Esophagus squamous epithelium (tissue), 5 donors: ENCODE results near the gene THAP3. TPM values are rescaled to one million over a fixed set of nuclear protein-coding genes. Genes with fewer than 3 reads are reported as not detected.

Experiments
- DNase-seq: peaks from one replicate; lab custom pipeline; 2025; lab: John Stamatoyannopoulos, UW
- H3K27ac ChIP-seq, 4 donors: fragments of 200-600 bp; sonication (generic); one replicate each; pipeline ENCODE4 v1.5.1; 2016 to 2019; ENCODE audit warnings: mild to moderate bottlenecking in 1 of 4
- H3K27me3 ChIP-seq, 4 donors: fragments of 200-600 bp; sonication (generic); 1 replicate in 3 of 4; 2 replicates in 1 of 4; pipeline versions ENCODE4 v1.5.1 to v1.6.0; 2017 to 2021; ENCODE audit warnings: antibody characterized with exemption in 1 of 4
- H3K36me3 ChIP-seq, 3 donors: fragments of 200-600 bp; sonication (generic); one replicate each; pipeline ENCODE4 v1.5.1; 2016 to 2019
- H3K4me1 ChIP-seq, 3 donors: fragments of 200-600 bp; sonication (generic); one replicate each; pipeline ENCODE4 v1.5.1; 2017 to 2019
- H3K4me3 ChIP-seq, 4 donors: fragments of 200-600 bp; sonication (generic); 1 replicate in 3 of 4; 2 replicates in 1 of 4; pipeline ENCODE4 v1.5.1; 2016 to 2019; ENCODE audit warnings: mild to moderate bottlenecking in 2 of 4, moderate library complexity in 1 of 4
- H3K9me3 ChIP-seq, 3 donors: fragments of 200-600 bp; sonication (generic); one replicate each; pipeline ENCODE4 v1.5.1; 2016 to 2019
- CTCF ChIP-seq, 6 experiments: fragments of 450-650 bp in 4 of 6; fragments of 200-600 bp in 2 of 6; sonication (generic) in 2 of 6; IDR thresholded peaks; one replicate each; pipeline ENCODE4 v1.5.1; 2016 to 2019; ENCODE audit warnings: antibody characterized with exemption in 6 of 6, mild to moderate bottlenecking in 4 of 6, moderate library complexity in 4 of 6
- POLR2A ChIP-seq, 4 donors: fragments of 450-650 bp; IDR thresholded peaks; one replicate each; pipeline ENCODE4 v1.6.1; 2017; ENCODE audit warnings: antibody characterized with exemption in 4 of 4, mild to moderate bottlenecking in 4 of 4, moderate library complexity in 3 of 4
- WGBS, 2 donors: methylation state at CpG; one replicate each; pipeline ENCODE4 v1.1.5; 2018; 5-methylcytosine and 5-hydroxymethylcytosine counted together
- intact Hi-C: fragments of 100-400 bp; cut with DNase I; formaldehyde crosslinking; loops from one replicate; pipeline ENCODE4 v1.15.0; 2022
- total RNA-seq, 4 donors: library from RNA; depleted of rRNA; stranded (reverse); fragments of >200 nt; gene quantifications; one replicate each; pipeline ENCODE4 v1.1.0, GENCODE V29; 2016
- donor health status: DM: yes; HTN: yes; CAD: no.

The THAP3 gene
- total RNA-seq = 10 to 100 TPM in 3 of 4 donors, 1 to 10 TPM in 1; 4.8 to 17.1 (median 13.3) TPM

- DNase-seq = peak; percentile 47
- TF ChIP-seq CTCF (IDR thresholded peaks at IDR 0.05) (no peak), POLR2A (IDR thresholded peaks at IDR 0.05) (peak in 1 of 4 donors; percentile 40)
- peak within 1 kb of the TSS; percentile 85 to 95 (median 91) for H3K27ac ChIP-seq
- 0 to 5% methylated on average over 1 to 19 of the region's 73 CpGs for WGBS, 2 donors
- H3K4me1 ChIP-seq = peaks cover 11 to 36% (median 13%) of the 10 kb centered on the region in 3 donors
- peak within 1 kb of the TSS; percentile 66 to 95 (median 74) for H3K4me3 ChIP-seq
- H3K27me3 ChIP-seq = no peaks in the 10 kb centered on the region
- H3K36me3 ChIP-seq = peaks cover 7 to 76% (median 26%) of the 10 kb centered on the region in 3 donors
- intact Hi-C loops = loop anchor here (10.0 kb wide), 1 partner anchor 70 kb away; the partner anchor contains the start of genes NOL9 and TAS1R1
- H3K9me3 ChIP-seq = no peaks in the 10 kb centered on the region
Measured at GRCh38 chr1:6624710-6625583, at the start of gene THAP3. THAP3 (plus strand) TSS chr1:6624868; CDS start chr1:6625219, 351 bp downstream.

GRCh38 chr1:6577831-6578525 is 46.7 kb upstream of the THAP3 start:
- Histone ChIP-seq H3K4me1 (peaks cover 20 to 36% (median 27%) of the 10 kb centered on the region in 3 donors), H3K36me3 (peaks cover 0 to 10% (median 0%) of the 10 kb centered on the region in 3 donors), H3K27me3 (no peaks in the 10 kb centered on the region), H3K9me3 (no peaks in the 10 kb centered on the region), H3K27ac (no peak overlapping the region), H3K4me3 (no peak overlapping the region)
- TF ChIP-seq POLR2A (IDR thresholded peaks at IDR 0.05) (no peak), CTCF (IDR thresholded peaks at IDR 0.05) (no peak)
- WGBS, 2 donors = 76 to 83% methylated on average over 5 to 6 of the region's 6 CpGs
- DNase-seq = no peak
- intact Hi-C loops = no loop called here

- DNase-seq = no peak
- peaks cover 20 to 42% (median 27%) of the 10 kb centered on the region in 3 donors for H3K4me1 ChIP-seq
- peak overlapping the region in 2 of 4 donors; percentile 79 to 99 for H3K4me3 ChIP-seq
- H3K36me3 ChIP-seq = peaks cover 0 to 10% (median 0%) of the 10 kb centered on the region in 3 donors
- TF ChIP-seq POLR2A (IDR thresholded peaks at IDR 0.05) (no peak), CTCF (IDR thresholded peaks at IDR 0.05) (no peak)
- WGBS, 2 donors = 83 to 98% methylated on average over 7 to 8 of the region's 14 CpGs
- intact Hi-C loops = no loop called here
- H3K9me3 ChIP-seq = no peaks in the 10 kb centered on the region
- H3K27ac ChIP-seq = peak overlapping the region; percentile 96 to 99 (median 98)
- H3K27me3 ChIP-seq = no peaks in the 10 kb centered on the region
Measured at GRCh38 chr1:6578624-6579373, 45.9 kb upstream of the THAP3 start.

GRCh38 chr1:6579374-6580118 is 45.1 kb upstream of the THAP3 start, which contains the start of gene ZBTB48:
ZBTB48 (plus strand) TSS chr1:6579994; CDS start chr1:6580610, 616 bp downstream.
- peak; percentile 87 for DNase-seq
- TF ChIP-seq CTCF (IDR thresholded peaks at IDR 0.05) = no peak
- peak in 3 of 4 donors; percentile 90 to 98 (median 97) for TF ChIP-seq POLR2A (IDR thresholded peaks at IDR 0.05)
- Histone ChIP-seq H3K36me3 (peaks cover 0 to 10% (median 0%) of the 10 kb centered on the region in 3 donors), H3K4me1 (peaks cover 20 to 50% (median 27%) of the 10 kb centered on the region in 3 donors), H3K27ac (peak within 1 kb of the TSS; percentile 96 to 99 (median 98)), H3K4me3 (peak within 1 kb of the TSS; percentile 79 to 99 (median 88)), H3K27me3 (no peaks in the 10 kb centered on the region), H3K9me3 (no peaks in the 10 kb centered on the region)
- intact Hi-C loops = no loop called here
- WGBS, 2 donors = 22% methylated on average over 12 of the region's 58 CpGs; no CpG with 5 or more reads in 1 of the 2 donors
